ENCODE data around the gene ITIH4.

Gene ITIH4

GRCh38 chr3:52830535-52831258 lies at the start of gene ITIH4:
Gene ITIH4 (minus strand): TSS chr3:52830672. CDS start chr3:52830642, 30 bp downstream.
- no peak for DNase-seq (ENCODE audit: low read depth)

GRCh38 chr3:52880047-52880446 lies 49.6 kb upstream of the ITIH4 start:
- DNase-seq (ENCODE audit: low read depth), result no peak

GRCh38 chr3:52879581-52879980 lies 49.1 kb upstream of the ITIH4 start:
- no peak for DNase-seq (ENCODE audit: low read depth)

GRCh38 chr3:52879090-52879489 lies 48.6 kb upstream of the ITIH4 start:
- no peak for DNase-seq (ENCODE audit: low read depth)

GRCh38 chr3:52877085-52877484 lies 46.6 kb upstream of the ITIH4 start:
- DNase-seq (ENCODE audit: low read depth), result no peak

- no peak for DNase-seq (ENCODE audit: low read depth)
Observed at GRCh38 chr3:52874864-52875587, 44.6 kb upstream of the ITIH4 start.

- DNase-seq (ENCODE audit: low read depth), result no peak
Observed at GRCh38 chr3:52874160-52874701, 43.8 kb upstream of the ITIH4 start.

- peak; percentile 31 for DNase-seq (ENCODE audit: low read depth)
Observed at GRCh38 chr3:52873433-52874159, 43.1 kb upstream of the ITIH4 start.

- DNase-seq (ENCODE audit: low read depth), result no peak
Observed at GRCh38 chr3:52872245-52872644, 41.8 kb upstream of the ITIH4 start.

- DNase-seq (ENCODE audit: low read depth), result no peak
Observed at GRCh38 chr3:52871761-52872160, 41.3 kb upstream of the ITIH4 start.

- no peak for DNase-seq (ENCODE audit: low read depth)
Observed at GRCh38 chr3:52870471-52870870, 40.0 kb upstream of the ITIH4 start.

- DNase-seq (ENCODE audit: low read depth), result no peak
Observed at GRCh38 chr3:52866427-52866826, 36.0 kb upstream of the ITIH4 start.

GRCh38 chr3:52865994-52866393 lies 35.5 kb upstream of the ITIH4 start:
- DNase-seq (ENCODE audit: low read depth), result no peak

GRCh38 chr3:52860424-52860768 lies 29.9 kb upstream of the ITIH4 start:
- DNase-seq (ENCODE audit: low read depth), result no peak

- DNase-seq (ENCODE audit: low read depth), result no peak
Observed at GRCh38 chr3:52859686-52860423, 29.4 kb upstream of the ITIH4 start.

- no peak for DNase-seq (ENCODE audit: low read depth)
Observed at GRCh38 chr3:52857864-52858263, 27.4 kb upstream of the ITIH4 start.

GRCh38 chr3:52857133-52857532 lies 26.7 kb upstream of the ITIH4 start:
- no peak for DNase-seq (ENCODE audit: low read depth)

- no peak for DNase-seq (ENCODE audit: low read depth)
Observed at GRCh38 chr3:52856666-52857065, 26.2 kb upstream of the ITIH4 start.

GRCh38 chr3:52854013-52854412 lies 23.5 kb upstream of the ITIH4 start:
- DNase-seq (ENCODE audit: low read depth), result no peak

- DNase-seq (ENCODE audit: low read depth), result no peak
Observed at GRCh38 chr3:52852419-52852818, 21.9 kb upstream of the ITIH4 start.

GRCh38 chr3:52851348-52851747 lies 20.9 kb upstream of the ITIH4 start:
- no peak for DNase-seq (ENCODE audit: low read depth)

- DNase-seq (ENCODE audit: low read depth), result no peak
Observed at GRCh38 chr3:52849656-52850055, 19.2 kb upstream of the ITIH4 start.

Measured in GM04504 (cell line).